ENCODE measurements around the gene SET. TPM values are rescaled to one million over a fixed set of nuclear protein-coding genes. Genes with fewer than 3 reads are reported as not detected.

Gene SET
- total RNA-seq, 1 donor from 2014 or later, result 168 TPM

GRCh38 chr9:128720841-128721486, 31.9 kb downstream of the SET start:
- TF ChIP-seq CTCF (IDR thresholded peaks at IDR 0.05; ENCODE audit: borderline replicate concordance), result no peak
- H3K4me1 ChIP-seq, result peaks cover 13% of the 10 kb centered on the region
- H3K9me3 ChIP-seq (replicated peaks), result no peaks in the 10 kb centered on the region
- intact Hi-C loops (cut with micrococcal nuclease), result no loop called here
- no peak for DNase-seq
- no peak overlapping the region for H3K4me3 ChIP-seq
- H3K36me3 ChIP-seq, result peaks cover 9% of the 10 kb centered on the region
- H3K27ac ChIP-seq (replicated peaks), result no peak overlapping the region
- no peaks in the 10 kb centered on the region for H3K27me3 ChIP-seq (ENCODE audit: low read depth)

- no peak overlapping the region for H3K27ac ChIP-seq (replicated peaks)
- H3K9me3 ChIP-seq (replicated peaks), result no peaks in the 10 kb centered on the region
- DNase-seq, result no peak
- H3K4me1 ChIP-seq, result peaks cover 13% of the 10 kb centered on the region
- H3K4me3 ChIP-seq, result no peak overlapping the region
- no peak for TF ChIP-seq CTCF (IDR thresholded peaks at IDR 0.05; ENCODE audit: borderline replicate concordance)
- H3K36me3 ChIP-seq, result peaks cover 6% of the 10 kb centered on the region
- intact Hi-C loops (cut with micrococcal nuclease), result no loop called here
- H3K27me3 ChIP-seq (ENCODE audit: low read depth), result no peaks in the 10 kb centered on the region
Observed at GRCh38 chr9:128721487-128722010, 32.5 kb downstream of the SET start.

- Histone ChIP-seq H3K27me3 (ENCODE audit: low read depth) (no peaks in the 10 kb centered on the region), H3K4me3 (no peak overlapping the region), H3K9me3 (replicated peaks) (no peaks in the 10 kb centered on the region), H3K27ac (replicated peaks) (peak overlapping the region; percentile 89), H3K4me1 (peaks cover 13% of the 10 kb centered on the region), H3K36me3 (peaks cover 3% of the 10 kb centered on the region)
- no peak for DNase-seq
- TF ChIP-seq CTCF (IDR thresholded peaks at IDR 0.05; ENCODE audit: borderline replicate concordance), result no peak
- intact Hi-C loops (cut with micrococcal nuclease), result no loop called here
Observed at GRCh38 chr9:128722380-128723351, 33.6 kb downstream of the SET start.

GRCh38 chr9:128723352-128723865, 34.4 kb downstream of the SET start:
- H3K27ac ChIP-seq (replicated peaks), result peak overlapping the region; percentile 89
- peak overlapping the region; percentile 73 for H3K4me3 ChIP-seq
- H3K27me3 ChIP-seq (ENCODE audit: low read depth), result no peaks in the 10 kb centered on the region
- TF ChIP-seq CTCF (IDR thresholded peaks at IDR 0.05; ENCODE audit: borderline replicate concordance), result no peak
- no peak for DNase-seq
- no peaks in the 10 kb centered on the region for H3K9me3 ChIP-seq (replicated peaks)
- H3K4me1 ChIP-seq, result peaks cover 13% of the 10 kb centered on the region
- H3K36me3 ChIP-seq, result peaks cover 3% of the 10 kb centered on the region
- intact Hi-C loops (cut with micrococcal nuclease), result no loop called here

Data from left ventricle myocardium inferior (tissue), 1 donor.